Mesothelial cell of epicardium (in vitro differentiated cells): Measurements from ENCODE around the gene SLC6A16. TPM values are rescaled to one million over a fixed set of nuclear protein-coding genes. Genes with fewer than 3 reads are reported as not detected.
A peak's percentile ranks its signal among the peaks of the same experiment; 100 is the strongest.

Experiments
- DNase-seq, 2 experiments: peaks; one replicate each; pipeline ENCODE4 v3.0.0; 2021; ENCODE audit warnings: low spot score in 2 of 2; ENCODE audit not compliant: unreplicated experiment in 2 of 2
- H3K27ac Mint-ChIP-seq: 2 replicates; pipeline ENCODE4 v1.8.0; 2021; ENCODE audit warnings: mixed read lengths
- H3K27me3 Mint-ChIP-seq: 2 replicates; pipeline ENCODE4 v1.8.0; 2021; ENCODE audit warnings: low read depth, mixed read lengths
- H3K36me3 Mint-ChIP-seq: 2 replicates; pipeline ENCODE4 v1.8.0; 2021; ENCODE audit warnings: mixed read lengths
- H3K4me1 Mint-ChIP-seq: 2 replicates; pipeline ENCODE4 v1.8.0; 2021; ENCODE audit warnings: mixed read lengths
- H3K4me3 Mint-ChIP-seq: 2 replicates; pipeline ENCODE4 v1.8.0; 2021; ENCODE audit warnings: mild to moderate bottlenecking, moderate library complexity, mixed read lengths
- H3K9me3 Mint-ChIP-seq: 2 replicates; pipeline ENCODE4 v1.8.0; 2021; ENCODE audit warnings: mixed read lengths
- CTCF ChIP-seq: fragments of 200-600 bp; sonication (generic); IDR thresholded peaks from one replicate; pipeline ENCODE4 v1.5.0; 2021; ENCODE audit warnings: antibody characterized with exemption; ENCODE audit not compliant: unreplicated experiment
- total RNA-seq: library from RNA; stranded (reverse); gene quantifications from 3 replicates; pipeline ENCODE4 v1.2.1, GENCODE V29; 2021

The SLC6A16 gene
- total RNA-seq, 1 donor from 2014 or later, result 6.1 TPM

- DNase-seq, result no peak
- Mint-ChIP-seq H3K27me3 (no peaks in the 10 kb centered on the region), H3K4me1 (peaks cover 29% of the 10 kb centered on the region), H3K27ac (no peak overlapping the region), H3K9me3 (no peaks in the 10 kb centered on the region), H3K4me3 (peak overlapping the region; percentile 46), H3K36me3 (peaks cover 21% of the 10 kb centered on the region)
- no peak for TF ChIP-seq CTCF
Measured at GRCh38 chr19:49359851-49360820, 35.1 kb upstream of the SLC6A16 start.

- Mint-ChIP-seq H3K36me3 (peaks cover 30% of the 10 kb centered on the region), H3K27ac (peak overlapping the region; percentile 88), H3K4me3 (peak overlapping the region; percentile 50), H3K9me3 (no peaks in the 10 kb centered on the region), H3K27me3 (no peaks in the 10 kb centered on the region), H3K4me1 (peaks cover 27% of the 10 kb centered on the region)
- no peak for DNase-seq
- no peak for TF ChIP-seq CTCF
Measured at GRCh38 chr19:49357186-49357585, 32.2 kb upstream of the SLC6A16 start.

- H3K4me1 Mint-ChIP-seq, result peaks cover 27% of the 10 kb centered on the region
- no peak for DNase-seq
- H3K27me3 Mint-ChIP-seq, result no peaks in the 10 kb centered on the region
- no peaks in the 10 kb centered on the region for H3K9me3 Mint-ChIP-seq
- peaks cover 35% of the 10 kb centered on the region for H3K36me3 Mint-ChIP-seq
- TF ChIP-seq CTCF, result no peak
- H3K27ac Mint-ChIP-seq, result peak overlapping the region; percentile 88
- H3K4me3 Mint-ChIP-seq, result peak overlapping the region; percentile 50
Measured at GRCh38 chr19:49356382-49356781, 31.4 kb upstream of the SLC6A16 start.

GRCh38 chr19:49355909-49356353, 30.9 kb upstream of the SLC6A16 start:
- Mint-ChIP-seq H3K4me1 (peaks cover 27% of the 10 kb centered on the region), H3K4me3 (peak overlapping the region; percentile 50), H3K27me3 (no peaks in the 10 kb centered on the region), H3K36me3 (peaks cover 39% of the 10 kb centered on the region), H3K9me3 (no peaks in the 10 kb centered on the region), H3K27ac (peak overlapping the region; percentile 88)
- no peak for TF ChIP-seq CTCF
- DNase-seq, result no peak

- Mint-ChIP-seq H3K36me3 (peaks cover 61% of the 10 kb centered on the region), H3K4me1 (peaks cover 2% of the 10 kb centered on the region), H3K27me3 (no peaks in the 10 kb centered on the region), H3K4me3 (no peak overlapping the region), H3K9me3 (no peaks in the 10 kb centered on the region), H3K27ac (peak overlapping the region; percentile 43)
- TF ChIP-seq CTCF, result no peak
- no peak for DNase-seq
Measured at GRCh38 chr19:49349567-49349966, 24.6 kb upstream of the SLC6A16 start.
